ENCODE measurements around the gene TINAGL1. TPM values are rescaled to one million over a fixed set of nuclear protein-coding genes. Genes with fewer than 3 reads are reported as not detected.

TINAGL1 gene
- total and polyA plus RNA-seq, 8 donors, result 10.1 to 47.3 (median 25.7) TPM

DNA sequence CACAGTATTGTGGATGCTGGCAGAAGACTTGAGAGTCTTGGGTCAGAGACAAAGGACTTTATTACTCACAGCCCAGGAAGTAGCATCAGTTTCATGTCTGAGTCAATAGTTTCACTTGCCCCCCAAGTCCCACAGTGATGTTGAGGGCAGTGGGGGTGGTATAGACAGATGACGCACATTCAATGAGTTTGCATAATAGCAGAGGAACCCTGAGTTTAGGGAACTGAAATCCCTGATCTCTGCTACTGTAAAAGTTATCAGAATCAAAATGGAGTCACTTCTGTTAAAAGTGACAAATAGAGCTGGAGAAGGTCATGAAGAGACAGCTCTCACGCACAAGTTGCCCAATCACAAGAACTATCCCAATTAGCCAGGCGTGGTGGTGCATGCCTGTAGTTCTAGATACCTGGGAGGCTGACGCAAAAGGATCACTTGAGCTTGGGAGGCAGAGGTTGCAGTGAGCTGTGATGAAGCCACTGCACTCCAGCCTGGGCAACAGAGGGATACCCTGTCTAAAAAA lies 29.7 kb downstream of the TINAGL1 start:
- DNase-seq (no peak), ATAC-seq (no peak), FAIRE-seq (no peak)
- Histone ChIP-seq H3K27ac (no peak overlapping the region), H3K4me3 (no peak overlapping the region), H3K36me3 (no peaks in the 10 kb centered on the region), H3K9me3 (no peaks in the 10 kb centered on the region), H3K27me3 (no peaks in the 10 kb centered on the region), H3K4me1 (no peaks in the 10 kb centered on the region)
- TF ChIP-seq, protein P1, sequence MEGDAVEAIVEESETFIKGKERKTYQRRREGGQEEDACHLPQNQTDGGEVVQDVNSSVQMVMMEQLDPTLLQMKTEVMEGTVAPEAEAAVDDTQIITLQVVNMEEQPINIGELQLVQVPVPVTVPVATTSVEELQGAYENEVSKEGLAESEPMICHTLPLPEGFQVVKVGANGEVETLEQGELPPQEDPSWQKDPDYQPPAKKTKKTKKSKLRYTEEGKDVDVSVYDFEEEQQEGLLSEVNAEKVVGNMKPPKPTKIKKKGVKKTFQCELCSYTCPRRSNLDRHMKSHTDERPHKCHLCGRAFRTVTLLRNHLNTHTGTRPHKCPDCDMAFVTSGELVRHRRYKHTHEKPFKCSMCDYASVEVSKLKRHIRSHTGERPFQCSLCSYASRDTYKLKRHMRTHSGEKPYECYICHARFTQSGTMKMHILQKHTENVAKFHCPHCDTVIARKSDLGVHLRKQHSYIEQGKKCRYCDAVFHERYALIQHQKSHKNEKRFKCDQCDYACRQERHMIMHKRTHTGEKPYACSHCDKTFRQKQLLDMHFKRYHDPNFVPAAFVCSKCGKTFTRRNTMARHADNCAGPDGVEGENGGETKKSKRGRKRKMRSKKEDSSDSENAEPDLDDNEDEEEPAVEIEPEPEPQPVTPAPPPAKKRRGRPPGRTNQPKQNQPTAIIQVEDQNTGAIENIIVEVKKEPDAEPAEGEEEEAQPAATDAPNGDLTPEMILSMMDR (IDR thresholded peaks at IDR 0.05), result no peak
- WGBS, 2 donors, result 83 to 87% methylated on average over 4 of the region's 4 CpGs
- intact Hi-C loops (cut with DNase I), result no loop called here

DNA sequence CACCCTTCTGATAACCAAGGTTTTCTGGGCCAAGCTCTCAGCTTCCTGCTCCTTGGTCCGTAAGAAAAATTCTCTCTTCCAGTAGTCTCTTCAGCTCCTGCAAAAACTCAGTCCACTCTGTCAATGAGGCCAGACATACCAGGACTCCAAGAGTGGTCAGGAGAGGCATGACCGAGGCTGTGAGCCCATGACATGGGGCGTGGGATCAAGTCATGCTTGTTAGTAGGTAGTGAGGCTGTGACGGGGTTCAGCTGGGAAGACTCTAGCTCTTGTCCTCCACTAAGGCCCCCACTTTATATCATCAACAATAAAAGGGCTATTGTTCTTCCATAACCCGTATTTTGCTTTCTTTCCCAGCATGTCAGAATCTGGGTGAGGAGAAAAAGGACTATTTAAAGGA lies 31.0 kb downstream of the TINAGL1 start:
- no peak for ATAC-seq
- FAIRE-seq, result no peak
- Histone ChIP-seq H3K9me3 (no peaks in the 10 kb centered on the region), H3K27ac (no peak overlapping the region), H3K27me3 (no peaks in the 10 kb centered on the region), H3K4me3 (no peak overlapping the region), H3K36me3 (no peaks in the 10 kb centered on the region), H3K4me1 (no peaks in the 10 kb centered on the region)
- intact Hi-C loops (cut with DNase I), result no loop called here
- 82 to 87% methylated on average over 5 of the region's 5 CpGs for WGBS, 2 donors
- no peak for DNase-seq
- TF ChIP-seq, protein P1 (IDR thresholded peaks at IDR 0.05), result no peak

- H3K27ac ChIP-seq, result no peak overlapping the region
- no peak for ATAC-seq
- TF ChIP-seq, protein P1 (IDR thresholded peaks at IDR 0.05), result no peak
- FAIRE-seq, result no peak
- no peaks in the 10 kb centered on the region for H3K9me3 ChIP-seq
- H3K27me3 ChIP-seq, result no peaks in the 10 kb centered on the region
- H3K4me1 ChIP-seq, result no peaks in the 10 kb centered on the region
- intact Hi-C loops (cut with DNase I), result no loop called here
- H3K36me3 ChIP-seq, result no peaks in the 10 kb centered on the region
- H3K4me3 ChIP-seq, result no peak overlapping the region
- WGBS, 2 donors, result 12 to 27% methylated on average over 1 of the region's 1 CpG
- no peak for DNase-seq
Observed at GRCh38 chr1:31609514-31610118, 33.3 kb downstream of the TINAGL1 start.

DNA sequence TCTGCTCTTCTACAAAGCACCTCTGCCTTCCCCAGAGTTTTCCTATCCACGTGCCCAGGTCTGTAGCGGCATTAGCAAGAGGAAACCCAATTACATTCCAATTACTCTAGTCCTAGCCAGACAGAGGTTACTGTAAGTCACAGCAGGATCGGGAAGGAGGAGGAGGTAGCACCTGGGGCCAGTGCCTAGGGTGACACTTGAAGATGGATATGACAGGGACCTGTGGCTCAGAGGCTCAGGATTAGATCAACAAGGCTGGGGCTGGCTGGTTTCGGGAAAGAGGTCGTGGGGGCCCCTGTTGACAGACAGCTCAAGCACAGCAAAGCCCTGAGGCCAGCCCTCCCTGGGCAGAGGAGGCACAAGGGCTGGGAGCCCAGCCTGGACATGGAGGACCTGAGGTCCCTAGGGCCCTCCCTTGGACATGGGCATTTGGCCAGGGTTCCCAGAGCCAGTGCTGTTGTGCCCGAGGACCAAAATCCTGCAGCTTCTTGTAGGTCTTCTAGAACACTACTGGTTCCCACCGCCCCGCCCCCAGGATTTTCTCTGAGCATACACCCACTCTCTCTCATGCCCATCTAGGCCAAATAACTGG lies 38.2 kb downstream of the TINAGL1 start:
- Histone ChIP-seq H3K36me3 (no peaks in the 10 kb centered on the region), H3K4me1 (peaks cover 0 to 3% (median 0%) of the 10 kb centered on the region in 3 donors), H3K27ac (no peak overlapping the region), H3K9me3 (no peaks in the 10 kb centered on the region), H3K4me3 (no peak overlapping the region), H3K27me3 (no peaks in the 10 kb centered on the region)
- ATAC-seq (peak; percentile 20 to 44 (median 30)), DNase-seq (peak in 1 of 6 donors; percentile 41), FAIRE-seq (no peak)
- TF ChIP-seq, protein P1 (IDR thresholded peaks at IDR 0.05), result no peak
- intact Hi-C loops (cut with DNase I), result no loop called here
- WGBS, 2 donors, result 81 to 82% methylated on average over 8 of the region's 8 CpGs

DNA sequence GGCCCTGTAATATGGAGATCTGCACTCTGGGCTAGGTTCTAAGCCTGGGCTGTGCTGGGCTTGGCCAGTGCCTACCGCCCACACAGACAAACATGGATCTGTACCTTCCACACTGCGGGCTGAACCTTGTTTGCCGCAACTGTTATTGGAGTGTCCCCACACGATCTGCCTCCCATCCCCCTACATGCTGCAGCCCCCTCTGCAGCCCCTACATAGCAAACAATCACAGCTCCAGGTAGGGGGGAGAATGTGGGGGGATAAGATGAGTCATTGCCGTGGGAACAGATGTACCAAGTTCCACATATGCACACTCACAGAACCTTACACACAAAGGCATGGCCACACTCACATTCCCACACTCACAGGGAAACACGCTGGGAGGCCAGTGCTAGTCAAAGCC lies 39.1 kb downstream of the TINAGL1 start:
- ATAC-seq, result no peak
- Histone ChIP-seq H3K36me3 (no peaks in the 10 kb centered on the region), H3K27ac (no peak overlapping the region), H3K27me3 (no peaks in the 10 kb centered on the region), H3K4me1 (peaks cover 0 to 3% (median 0%) of the 10 kb centered on the region in 3 donors), H3K4me3 (no peak overlapping the region), H3K9me3 (no peaks in the 10 kb centered on the region)
- WGBS, 2 donors, result 86 to 93% methylated on average over 6 of the region's 6 CpGs
- intact Hi-C loops (cut with DNase I), result no loop called here
- TF ChIP-seq, protein P1 (IDR thresholded peaks at IDR 0.05), result no peak
- FAIRE-seq, result no peak
- no peak for DNase-seq
